ENCODE data around the gene DDX20. TPM values are rescaled to one million over a fixed set of nuclear protein-coding genes. Genes with fewer than 3 reads are reported as not detected.

Gene DDX20
- 10.8 and 16.6 TPM in 2 replicates for total RNA-seq

GRCh38 chr1:111755331-111756123, at the start of gene DDX20:
TSS of gene DDX20 (plus strand) at chr1:111755901. CDS start at chr1:111755925, 24 bp downstream.

GRCh38 chr1:111739194-111739924, 16.3 kb upstream of the DDX20 start, which contains the start of gene INKA2:
TSS of gene INKA2 (minus strand) at chr1:111739395. CDS start at chr1:111739242, 153 bp downstream.

Other genes with a start within 250 kb of the DDX20 start
- gene RAP1A, start 136.1 kb upstream of the DDX20 start, total RNA-seq = 25.5 and 27.2 TPM in 2 replicates
- 6.6 and 51.3 TPM in 2 replicates for gene INKA2, start 16.5 kb upstream of the DDX20 start, total RNA-seq
- gene KCND3, start 233.8 kb downstream of the DDX20 start, total RNA-seq = 0.53 and 4.0 TPM in 2 replicates

Measured in smooth muscle cell of the pulmonary artery (primary cell).